ENCODE measurements around the gene CCDC154. TPM values are rescaled to one million over a fixed set of nuclear protein-coding genes. Genes with fewer than 3 reads are reported as not detected.

CCDC154 gene
- total RNA-seq, 1 donor from 2014 or later, result 4.1 TPM

- ATAC-seq (no peak), DNase-seq (no peak)
- intact Hi-C loops (cut with DNase I), result no loop called here
- no peak for TF ChIP-seq CTCF (IDR thresholded peaks at IDR 0.05)
- Histone ChIP-seq H3K4me1 (no peaks in the 10 kb centered on the region), H3K4me3 (no peak overlapping the region), H3K27ac (no peak overlapping the region), H3K27me3 (no peaks in the 10 kb centered on the region), H3K9me3 (no peaks in the 10 kb centered on the region), H3K36me3 (peaks cover 47% of the 10 kb centered on the region)
Measured at GRCh38 chr16:1387331-1387730, 57.0 kb downstream of the CCDC154 start.

DNA sequence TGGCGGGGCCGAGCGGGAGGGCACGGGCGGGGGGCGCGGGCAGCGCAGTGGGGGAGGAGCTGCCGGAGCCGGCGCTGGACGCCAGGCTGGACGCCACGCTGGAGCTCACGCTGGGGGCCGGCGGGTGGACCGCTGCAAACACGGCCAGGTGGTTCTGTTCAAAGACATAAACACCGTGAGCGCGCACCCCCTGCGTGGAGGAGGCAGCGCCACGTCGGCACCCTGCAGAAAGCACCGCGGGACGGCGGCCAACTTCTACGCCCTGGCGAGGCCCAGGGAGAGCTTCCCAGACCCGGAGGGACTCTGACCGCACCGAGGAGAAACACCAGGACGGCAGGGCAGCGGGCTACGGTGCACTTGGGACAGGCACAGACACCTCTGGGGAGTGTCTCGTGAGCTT, 59.1 kb downstream of the CCDC154 start:
- Histone ChIP-seq H3K4me3 (no peak overlapping the region), H3K36me3 (peaks cover 42% of the 10 kb centered on the region), H3K27me3 (no peaks in the 10 kb centered on the region), H3K4me1 (no peaks in the 10 kb centered on the region), H3K9me3 (no peaks in the 10 kb centered on the region), H3K27ac (no peak overlapping the region)
- TF ChIP-seq CTCF (IDR thresholded peaks at IDR 0.05), result no peak
- DNase-seq (no peak), ATAC-seq (no peak)
- intact Hi-C loops (cut with DNase I), result no loop called here

Other genes with a start within 250 kb of the CCDC154 start
- gene TPSG1, start 219.3 kb downstream of the CCDC154 start, total RNA-seq, result 2.3 TPM
- gene TPSB2, start 214.4 kb downstream of the CCDC154 start, total RNA-seq, result 181 TPM
- gene TPSAB1, start 203.9 kb downstream of the CCDC154 start, total RNA-seq, result 122 TPM
- 9.4 TPM for gene TPSD1, start 188.5 kb downstream of the CCDC154 start, total RNA-seq
- 95.6 TPM for gene UBE2I, start 134.9 kb downstream of the CCDC154 start, total RNA-seq
- 3.0 TPM for gene BAIAP3, start 110.9 kb downstream of the CCDC154 start, total RNA-seq
- 43.8 TPM for gene TSR3, start 92.7 kb downstream of the CCDC154 start, total RNA-seq
- gene GNPTG, start 92.6 kb downstream of the CCDC154 start, total RNA-seq, result 82.9 TPM
- gene UNKL, start 29.9 kb downstream of the CCDC154 start, total RNA-seq, result 19.9 TPM
- gene UQCC4, start 23.8 kb downstream of the CCDC154 start, total RNA-seq, result 9.1 TPM
- not detected for gene PERCC1, start 13.5 kb downstream of the CCDC154 start, total RNA-seq
- gene CLCN7, start 30.5 kb upstream of the CCDC154 start, total RNA-seq, result 138 TPM
- not detected for gene PTX4, start 44.4 kb upstream of the CCDC154 start, total RNA-seq
- 26.0 TPM for gene TELO2, start 48.8 kb upstream of the CCDC154 start, total RNA-seq
- gene TMEM204, start 89.1 kb upstream of the CCDC154 start, total RNA-seq, result 69.2 TPM
- 38.4 TPM for gene IFT140, start 167.5 kb upstream of the CCDC154 start, total RNA-seq
- 21.4 TPM for gene CRAMP1, start 167.8 kb upstream of the CCDC154 start, total RNA-seq
- 44.8 TPM for gene JPT2, start 233.7 kb upstream of the CCDC154 start, total RNA-seq